WTC11 (cell line): ENCODE results near the gene TANC1. TPM values are rescaled to one million over a fixed set of nuclear protein-coding genes. Genes with fewer than 3 reads are reported as not detected.

Source experiments
- ATAC-seq: fragments of 200-7000 bp; cut with Tn5 transposase; 2 replicates; pipeline ENCODE4 v1.10.0; 2021; ENCODE audit warnings: mild to moderate bottlenecking, moderate library complexity
- CTCF ChIA-PET: fragments of 300-600 bp; sonication (Branson Sonifier 250); formaldehyde crosslinking; loops from one replicate; lab custom pipeline; 2021; ENCODE audit warnings: antibody characterized with exemption; lab: Charles Lee
- POLR2A ChIA-PET: fragments of 350-600 bp; sonication (Branson Sonifier 250); formaldehyde crosslinking; loops from one replicate; lab custom pipeline; 2021; ENCODE audit warnings: antibody characterized with exemption; lab: Charles Lee
- DNase-seq: peaks from one replicate; pipeline ENCODE4 v3.0.0; 2021; ENCODE audit warnings: low spot score
- H3K27ac Mint-ChIP-seq: 2 replicates; pipeline ENCODE4 v1.8.0; 2021; ENCODE audit warnings: mixed read lengths
- H3K27me3 Mint-ChIP-seq: 2 replicates; pipeline ENCODE4 v1.8.0; 2021; ENCODE audit warnings: low read depth, mild to moderate bottlenecking, moderate library complexity, mixed read lengths
- H3K36me3 Mint-ChIP-seq: 2 replicates; pipeline ENCODE4 v1.8.0; 2021; ENCODE audit warnings: mixed read lengths
- H3K4me1 Mint-ChIP-seq: 2 replicates; pipeline ENCODE4 v1.8.0; 2022; ENCODE audit warnings: mixed read lengths
- H3K4me3 Mint-ChIP-seq: 2 replicates; pipeline ENCODE4 v1.8.0; 2021; ENCODE audit warnings: mild to moderate bottlenecking, moderate library complexity, mixed read lengths
- H3K9me3 Mint-ChIP-seq: 2 replicates; pipeline ENCODE4 v1.8.0; 2021; ENCODE audit warnings: mixed read lengths
- AFF4 ChIP-seq: sonication (generic); formaldehyde crosslinking; IDR thresholded peaks from 2 replicates; pipeline ENCODE4 v1.8.1; 2023; ENCODE audit warnings: mild to moderate bottlenecking, missing genetic modification reagents, borderline replicate concordance
- ARID4B ChIP-seq: sonication (generic); formaldehyde crosslinking; IDR thresholded peaks from 2 replicates; pipeline ENCODE4 v1.8.0; 2023; ENCODE audit warnings: missing genetic modification reagents, mild to moderate bottlenecking, borderline replicate concordance
- ATF1 ChIP-seq: sonication (generic); formaldehyde crosslinking; IDR thresholded peaks from 2 replicates; pipeline ENCODE4 v1.8.1; 2023; ENCODE audit warnings: mild to moderate bottlenecking, moderate library complexity, missing genetic modification reagents
- ATF6 ChIP-seq: sonication (generic); formaldehyde crosslinking; IDR thresholded peaks from 2 replicates; pipeline ENCODE4 v1.8.1; 2023; ENCODE audit warnings: mild to moderate bottlenecking, missing genetic modification reagents
- EMX1 ChIP-seq: fragments of 250-450 bp; sonication (Bioruptor Pico); IDR thresholded peaks from 2 replicates; pipeline ENCODE4 v1.8.0; 2021; ENCODE audit warnings: mild to moderate bottlenecking
- ESRRA ChIP-seq: sonication (generic); formaldehyde crosslinking; IDR thresholded peaks from 2 replicates; pipeline ENCODE4 v1.8.1; 2022; ENCODE audit warnings: mild to moderate bottlenecking, missing genetic modification reagents, borderline replicate concordance
- FOXJ3 ChIP-seq: sonication (generic); formaldehyde crosslinking; IDR thresholded peaks from 2 replicates; pipeline ENCODE4 v1.9.0; 2021; ENCODE audit warnings: missing genetic modification reagents, mild to moderate bottlenecking, borderline replicate concordance
- GABPB1 ChIP-seq: sonication (generic); formaldehyde crosslinking; IDR thresholded peaks from 2 replicates; pipeline ENCODE4 v1.8.1; 2023; ENCODE audit warnings: mild to moderate bottlenecking, missing genetic modification reagents
- NFATC4 ChIP-seq: fragments of 250-450 bp; sonication (Bioruptor Pico); IDR thresholded peaks from 2 replicates; pipeline ENCODE4 v1.9.0; 2021; ENCODE audit warnings: mild to moderate bottlenecking
- NFE2L1 ChIP-seq: sonication (generic); formaldehyde crosslinking; IDR thresholded peaks from 2 replicates; pipeline ENCODE4 v1.8.1; 2023; ENCODE audit warnings: missing genetic modification reagents
- NFYB ChIP-seq: sonication (generic); formaldehyde crosslinking; conservative IDR thresholded peaks from 2 replicates; pipeline ENCODE4 v1.8.0; 2022; ENCODE audit warnings: low read depth, missing genetic modification reagents
- NR1H2 ChIP-seq: sonication (generic); formaldehyde crosslinking; IDR thresholded peaks from 2 replicates; pipeline ENCODE4 v1.9.0; 2021; ENCODE audit warnings: mild to moderate bottlenecking, moderate library complexity, missing genetic modification reagents
- SOX15 ChIP-seq: fragments of 250-450 bp; sonication (Bioruptor Pico); IDR thresholded peaks from 2 replicates; pipeline ENCODE4 v1.9.0; 2021; ENCODE audit warnings: mild to moderate bottlenecking
- USF1 ChIP-seq: sonication (generic); formaldehyde crosslinking; IDR thresholded peaks from 2 replicates; pipeline ENCODE4 v1.8.0; 2022; ENCODE audit warnings: mild to moderate bottlenecking, missing genetic modification reagents
- ZNF219 ChIP-seq: sonication (generic); formaldehyde crosslinking; IDR thresholded peaks from 2 replicates; pipeline ENCODE4 v1.8.0; 2023; ENCODE audit warnings: missing genetic modification reagents, mild to moderate bottlenecking, borderline replicate concordance
- ZNF396 ChIP-seq: fragments of 250-450 bp; sonication (Bioruptor Pico); IDR thresholded peaks from 2 replicates; pipeline ENCODE4 v1.8.0; 2021; ENCODE audit warnings: mild to moderate bottlenecking, moderate library complexity, borderline replicate concordance
- ZNF532 ChIP-seq: fragments of 250-450 bp; sonication (Bioruptor Pico); IDR thresholded peaks from 2 replicates; pipeline ENCODE4 v1.9.0; 2021; ENCODE audit warnings: mild to moderate bottlenecking, borderline replicate concordance
- total RNA-seq: library from RNA; stranded (reverse); gene quantifications from 3 replicates; pipeline ENCODE4 v1.2.3, GENCODE V29; 2021

TANC1 gene
- total RNA-seq, 1 experiment from 2014 or later = 11.6 TPM

- ATAC-seq = no peak
- POLR2A ChIA-PET = no interaction called here
- Mint-ChIP-seq H3K27me3 (no peaks in the 10 kb centered on the region), H3K4me1 (no peaks in the 10 kb centered on the region), H3K9me3 (no peaks in the 10 kb centered on the region), H3K27ac (no peak overlapping the region), H3K4me3 (no peak overlapping the region), H3K36me3 (no peaks in the 10 kb centered on the region)
- CTCF ChIA-PET = no interaction called here
- TF ChIP-seq AFF4 (CRISPR knock-in tag) (no peak), USF1 (no peak), NFYB (CRISPR knock-in tag) (no peak), ATF1 (no peak), NR1H2 (no peak), NFATC4 (no peak), ESRRA (CRISPR knock-in tag) (no peak), GABPB1 (no peak), ARID4B (no peak), EMX1 (CRISPR knock-in tag) (no peak), SOX15 (no peak), ZNF219 (CRISPR knock-in tag) (no peak), ZNF396 (no peak), ATF6 (CRISPR knock-in tag) (no peak), NFE2L1 (CRISPR knock-in tag) (no peak), FOXJ3 (CRISPR knock-in tag) (no peak), ZNF532 (no peak)
- DNase-seq = no peak
Measured at GRCh38 chr2:159192371-159192918, 224.0 kb downstream of the TANC1 start.
